ENCODE data around the gene FUOM.

Gene FUOM

GRCh38 chr10:133339708-133340380 lies 18.0 kb downstream of the FUOM start:
- TF ChIP-seq TAF1 (IDR thresholded peaks at IDR 0.05; ENCODE audit: low read depth) (no peak), FOXM1 (IDR thresholded peaks at IDR 0.05; ENCODE audit: borderline replicate concordance, low read depth) (no peak), TEAD4 (IDR thresholded peaks at IDR 0.05) (no peak), RAD21 (IDR thresholded peaks at IDR 0.05; ENCODE audit: low read depth) (no peak), EP300 (IDR thresholded peaks at IDR 0.05; ENCODE audit: borderline replicate concordance) (no peak), CREB1 (IDR thresholded peaks at IDR 0.05; ENCODE audit: low read depth) (no peak), EGR1 (IDR thresholded peaks at IDR 0.05) (no peak), YY1 (IDR thresholded peaks at IDR 0.05; ENCODE audit: low read depth) (no peak), NFIC (IDR thresholded peaks at IDR 0.05) (no peak), CEBPB (IDR thresholded peaks at IDR 0.05) (no peak)
- TF ChIP-seq, protein P1, sequence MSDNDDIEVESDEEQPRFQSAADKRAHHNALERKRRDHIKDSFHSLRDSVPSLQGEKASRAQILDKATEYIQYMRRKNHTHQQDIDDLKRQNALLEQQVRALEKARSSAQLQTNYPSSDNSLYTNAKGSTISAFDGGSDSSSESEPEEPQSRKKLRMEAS (IDR thresholded peaks at IDR 0.05) = no peak
- TF ChIP-seq, protein P2, sequence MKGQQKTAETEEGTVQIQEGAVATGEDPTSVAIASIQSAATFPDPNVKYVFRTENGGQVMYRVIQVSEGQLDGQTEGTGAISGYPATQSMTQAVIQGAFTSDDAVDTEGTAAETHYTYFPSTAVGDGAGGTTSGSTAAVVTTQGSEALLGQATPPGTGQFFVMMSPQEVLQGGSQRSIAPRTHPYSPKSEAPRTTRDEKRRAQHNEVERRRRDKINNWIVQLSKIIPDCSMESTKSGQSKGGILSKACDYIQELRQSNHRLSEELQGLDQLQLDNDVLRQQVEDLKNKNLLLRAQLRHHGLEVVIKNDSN (IDR thresholded peaks at IDR 0.05) = no peak

GRCh38 chr10:133338080-133339071 lies 19.4 kb downstream of the FUOM start:
- TF ChIP-seq, protein P2 (IDR thresholded peaks at IDR 0.05) = no peak
- TF ChIP-seq CEBPB (IDR thresholded peaks at IDR 0.05) = no peak
- no peak for TF ChIP-seq TCF12 (IDR thresholded peaks at IDR 0.05; ENCODE audit: low read depth)
- no peak for TF ChIP-seq YY1 (IDR thresholded peaks at IDR 0.05; ENCODE audit: low read depth)
- no peak for TF ChIP-seq FOXM1 (IDR thresholded peaks at IDR 0.05; ENCODE audit: borderline replicate concordance, low read depth)
- TF ChIP-seq, protein P3, sequence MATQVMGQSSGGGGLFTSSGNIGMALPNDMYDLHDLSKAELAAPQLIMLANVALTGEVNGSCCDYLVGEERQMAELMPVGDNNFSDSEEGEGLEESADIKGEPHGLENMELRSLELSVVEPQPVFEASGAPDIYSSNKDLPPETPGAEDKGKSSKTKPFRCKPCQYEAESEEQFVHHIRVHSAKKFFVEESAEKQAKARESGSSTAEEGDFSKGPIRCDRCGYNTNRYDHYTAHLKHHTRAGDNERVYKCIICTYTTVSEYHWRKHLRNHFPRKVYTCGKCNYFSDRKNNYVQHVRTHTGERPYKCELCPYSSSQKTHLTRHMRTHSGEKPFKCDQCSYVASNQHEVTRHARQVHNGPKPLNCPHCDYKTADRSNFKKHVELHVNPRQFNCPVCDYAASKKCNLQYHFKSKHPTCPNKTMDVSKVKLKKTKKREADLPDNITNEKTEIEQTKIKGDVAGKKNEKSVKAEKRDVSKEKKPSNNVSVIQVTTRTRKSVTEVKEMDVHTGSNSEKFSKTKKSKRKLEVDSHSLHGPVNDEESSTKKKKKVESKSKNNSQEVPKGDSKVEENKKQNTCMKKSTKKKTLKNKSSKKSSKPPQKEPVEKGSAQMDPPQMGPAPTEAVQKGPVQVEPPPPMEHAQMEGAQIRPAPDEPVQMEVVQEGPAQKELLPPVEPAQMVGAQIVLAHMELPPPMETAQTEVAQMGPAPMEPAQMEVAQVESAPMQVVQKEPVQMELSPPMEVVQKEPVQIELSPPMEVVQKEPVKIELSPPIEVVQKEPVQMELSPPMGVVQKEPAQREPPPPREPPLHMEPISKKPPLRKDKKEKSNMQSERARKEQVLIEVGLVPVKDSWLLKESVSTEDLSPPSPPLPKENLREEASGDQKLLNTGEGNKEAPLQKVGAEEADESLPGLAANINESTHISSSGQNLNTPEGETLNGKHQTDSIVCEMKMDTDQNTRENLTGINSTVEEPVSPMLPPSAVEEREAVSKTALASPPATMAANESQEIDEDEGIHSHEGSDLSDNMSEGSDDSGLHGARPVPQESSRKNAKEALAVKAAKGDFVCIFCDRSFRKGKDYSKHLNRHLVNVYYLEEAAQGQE (IDR thresholded peaks at IDR 0.05; ENCODE audit: low read depth) = no peak
- TF ChIP-seq TAF1 (IDR thresholded peaks at IDR 0.05; ENCODE audit: low read depth) = no peak
- TF ChIP-seq NFIC (IDR thresholded peaks at IDR 0.05) = no peak
- TF ChIP-seq, protein P1 (IDR thresholded peaks at IDR 0.05) = no peak
- no peak for TF ChIP-seq EGR1 (IDR thresholded peaks at IDR 0.05)
- no peak for TF ChIP-seq EP300 (IDR thresholded peaks at IDR 0.05; ENCODE audit: borderline replicate concordance)
- TF ChIP-seq RAD21 (IDR thresholded peaks at IDR 0.05; ENCODE audit: low read depth) = no peak
- TF ChIP-seq TEAD4 (IDR thresholded peaks at IDR 0.05) = no peak
- TF ChIP-seq ZBTB7A (IDR thresholded peaks at IDR 0.05; ENCODE audit: low read depth) = no peak
- no peak for TF ChIP-seq CREB1 (IDR thresholded peaks at IDR 0.05; ENCODE audit: low read depth)

GRCh38 chr10:133337370-133337725 lies 20.5 kb downstream of the FUOM start:
- no peak for TF ChIP-seq NFIC (IDR thresholded peaks at IDR 0.05)
- no peak for TF ChIP-seq EP300 (IDR thresholded peaks at IDR 0.05; ENCODE audit: borderline replicate concordance)
- TF ChIP-seq TAF1 (IDR thresholded peaks at IDR 0.05; ENCODE audit: low read depth) = no peak
- TF ChIP-seq CEBPB (IDR thresholded peaks at IDR 0.05) = no peak
- no peak for TF ChIP-seq ZBTB7A (IDR thresholded peaks at IDR 0.05; ENCODE audit: low read depth)
- no peak for TF ChIP-seq TCF12 (IDR thresholded peaks at IDR 0.05; ENCODE audit: low read depth)
- TF ChIP-seq, protein P3 (IDR thresholded peaks at IDR 0.05; ENCODE audit: low read depth) = no peak
- TF ChIP-seq FOXM1 (IDR thresholded peaks at IDR 0.05; ENCODE audit: borderline replicate concordance, low read depth) = no peak
- TF ChIP-seq EGR1 (IDR thresholded peaks at IDR 0.05) = no peak

DNA sequence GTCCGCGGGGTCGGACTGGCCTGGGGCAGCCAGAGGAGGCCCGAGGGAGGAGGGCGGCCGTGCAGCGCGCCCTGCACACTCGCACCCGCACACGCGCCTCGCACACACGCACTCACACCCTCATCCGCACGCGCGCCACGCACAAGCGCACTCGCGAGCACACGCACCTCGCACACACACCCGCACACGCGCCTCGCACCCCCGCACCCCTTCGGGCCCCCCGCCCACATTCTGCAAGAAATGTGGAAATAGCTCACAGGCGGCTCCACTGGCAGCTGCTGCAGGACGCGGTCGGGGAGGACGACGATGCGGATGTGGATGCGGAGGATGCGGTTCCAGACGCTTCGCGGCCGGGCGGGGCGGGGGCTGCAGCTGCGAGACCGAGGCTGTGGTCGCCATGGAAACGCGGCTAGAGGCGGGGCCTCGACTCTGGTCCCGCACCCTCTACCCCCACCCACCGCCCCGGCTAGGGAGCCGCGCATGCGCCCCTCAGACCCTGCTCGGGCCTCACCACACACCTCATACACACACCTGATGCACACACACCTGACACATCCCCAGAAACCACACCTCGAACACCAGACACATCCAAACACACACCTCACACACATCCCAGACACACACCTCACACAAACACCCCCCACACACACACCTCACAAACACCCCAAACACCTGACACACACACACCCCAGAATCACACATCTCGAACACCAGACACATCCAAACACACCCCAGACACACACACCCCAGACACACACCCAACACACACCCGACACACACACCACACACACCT lies 21.0 kb downstream of the FUOM start, which contains the start of gene CALY:
Gene CALY (minus strand): TSS at position 320 of the 793 bp plus-strand sequence. CDS start 7,907 bp downstream, outside the sequence.
- TF ChIP-seq EP300 (IDR thresholded peaks at IDR 0.05; ENCODE audit: borderline replicate concordance) = no peak
- TF ChIP-seq, protein P1 (IDR thresholded peaks at IDR 0.05) = no peak
- TF ChIP-seq, protein P2 (IDR thresholded peaks at IDR 0.05) = no peak
- no peak for TF ChIP-seq CEBPB (IDR thresholded peaks at IDR 0.05)
- no peak for TF ChIP-seq TCF12 (IDR thresholded peaks at IDR 0.05; ENCODE audit: low read depth)
- no peak for TF ChIP-seq YY1 (IDR thresholded peaks at IDR 0.05; ENCODE audit: low read depth)
- no peak for TF ChIP-seq TAF1 (IDR thresholded peaks at IDR 0.05; ENCODE audit: low read depth)
- no peak for TF ChIP-seq TEAD4 (IDR thresholded peaks at IDR 0.05)
- no peak for TF ChIP-seq FOXM1 (IDR thresholded peaks at IDR 0.05; ENCODE audit: borderline replicate concordance, low read depth)
- TF ChIP-seq CREB1 (IDR thresholded peaks at IDR 0.05; ENCODE audit: low read depth) = no peak
- TF ChIP-seq, protein P3 (IDR thresholded peaks at IDR 0.05; ENCODE audit: low read depth) = no peak
- TF ChIP-seq EGR1 (IDR thresholded peaks at IDR 0.05) = no peak
- no peak for TF ChIP-seq RAD21 (IDR thresholded peaks at IDR 0.05; ENCODE audit: low read depth)
- no peak for TF ChIP-seq ZBTB7A (IDR thresholded peaks at IDR 0.05; ENCODE audit: low read depth)

Data from Ishikawa (cell line).